K562 (cell line): Measurements from ENCODE around the gene IRX5. TPM values are rescaled to one million over a fixed set of nuclear protein-coding genes. Genes with fewer than 3 reads are reported as not detected.

Source experiments
- CEBPG ChIP-seq, 3 experiments: fragments of 200-800 bp in 1 of 3; sonication (Bioruptor generic) in 1 of 3; sonication (generic) in 1 of 3; formaldehyde crosslinking in 1 of 3; IDR thresholded peaks in 2 of 3; conservative IDR thresholded peaks in 1 of 3; 2 replicates each; pipeline versions ENCODE4 v1.6.1 to v1.8.0; 2016 to 2022; ENCODE audit warnings: missing compliant biosample characterization in 2 of 3, missing genetic modification characterization in 2 of 3, mild to moderate bottlenecking in 1 of 3, missing genetic modification reagents in 1 of 3
- FOXM1 ChIP-seq, 2 experiments: fragments of 450-650 bp in 1 of 2; sonication (generic) in 1 of 2; formaldehyde crosslinking in 1 of 2; IDR thresholded peaks; 2 replicates each; pipeline versions ENCODE4 v1.6.1 to v1.9.0; 2017 to 2022; ENCODE audit warnings: low read depth in 2 of 2, mild to moderate bottlenecking in 2 of 2, missing genetic modification reagents in 1 of 2, moderate library complexity in 1 of 2
- HEY1 ChIP-seq: fragments of 250-450 bp; sonication (Bioruptor Pico); IDR thresholded peaks from 2 replicates; pipeline ENCODE4 v1.5.0; 2020; ENCODE audit warnings: mild to moderate bottlenecking, moderate library complexity, borderline replicate concordance
- JUN ChIP-seq, 2 experiments: sonication (generic) in 1 of 2; formaldehyde crosslinking in 1 of 2; IDR thresholded peaks; 2 replicates each; pipeline versions ENCODE4 v1.6.1 to v1.8.0; 2012 to 2022; ENCODE audit warnings: borderline replicate concordance in 2 of 2, mild to moderate bottlenecking in 2 of 2, improper control_type of control experiment in 1 of 2, low read depth in 1 of 2, low read length in 1 of 2, missing genetic modification reagents in 1 of 2
- POLR2H ChIP-seq: IDR thresholded peaks from 2 replicates; pipeline ENCODE4 v1.6.1; 2016; ENCODE audit warnings: missing genetic modification characterization, low read depth, mild to moderate bottlenecking, control low read depth, missing compliant biosample characterization, moderate library complexity
- PPARD ChIP-seq: fragments of 250-450 bp; sonication (Bioruptor Pico); IDR thresholded peaks from 2 replicates; pipeline ENCODE4 v1.8.0; 2022; ENCODE audit warnings: inconsistent platforms, mild to moderate bottlenecking, moderate library complexity
- RBBP5 ChIP-seq: fragments of 200-600 bp; sonication (generic); IDR thresholded peaks from 2 replicates; pipeline ENCODE4 v1.6.1; 2012; ENCODE audit warnings: borderline replicate concordance, mild to moderate bottlenecking, low read length, control low read depth, inconsistent platforms; ENCODE audit not compliant: insufficient read depth, poor library complexity, severe bottlenecking
- ZNF124 ChIP-seq: sonication (generic); formaldehyde crosslinking; IDR thresholded peaks from 2 replicates; pipeline ENCODE4 v1.8.1; 2022; ENCODE audit warnings: missing genetic modification reagents
- ZNF282 ChIP-seq: sonication (generic); formaldehyde crosslinking; IDR thresholded peaks from 2 replicates; pipeline ENCODE4 v1.8.1; 2023; ENCODE audit warnings: missing genetic modification reagents
- ZNF764 ChIP-seq: fragments of 250-450 bp; sonication (Bioruptor Pico); IDR thresholded peaks from 2 replicates; pipeline ENCODE4 v1.4.0; 2020; ENCODE audit warnings: low read depth, mild to moderate bottlenecking, moderate library complexity
- polyA plus RNA-seq, 8 experiments: library from polyadenylated mRNA; depleted of rRNA in 4 of 8; stranded (reverse) in 5 of 8; unstranded in 3 of 8; fragments of >200 nt; fragmentation: Nextera tagmentation in 2 of 8; fragmentation: Illumina TruSeq in 1 of 8; extraction: Ambion mirVana in 2 of 8; extraction: Trizol in 1 of 8; gene quantifications; 2 replicates each; pipeline versions ENCODE4 v1.2.1 to v1.2.3, GENCODE V29; 2011 to 2014; ENCODE audit warnings: inconsistent platforms in 1 of 8, missing spikeins in 1 of 8
- total RNA-seq, 7 experiments: library from RNA; depleted of rRNA in 6 of 7; stranded (reverse); fragments of >200 nt in 6 of 7; fragmentation: Illumina TruSeq in 2 of 7; extraction: Trizol in 2 of 7; gene quantifications; 2 replicates each; pipeline versions ENCODE4 v1.2.1 to v1.2.3, GENCODE V29; 2011 to 2021; ENCODE audit warnings: low replicate concordance in 1 of 7
- TF ChIP-seq, protein P1 (sequence below), 2 experiments: fragments of 150-350 bp in 1 of 2; IDR thresholded peaks; 2 replicates each; pipeline ENCODE4 v1.6.1; 2012 to 2016; ENCODE audit warnings: low read depth in 2 of 2, low read length in 2 of 2, mild to moderate bottlenecking in 1 of 2, moderate library complexity in 1 of 2
- TF ChIP-seq, protein P2 (sequence below): fragments of 450-650 bp; formaldehyde crosslinking; IDR thresholded peaks from 2 replicates; pipeline ENCODE4 v1.4.0; 2020; ENCODE audit warnings: mild to moderate bottlenecking, moderate library complexity
- TF ChIP-seq, protein P3 (sequence below): fragments of 450-650 bp; formaldehyde crosslinking; IDR thresholded peaks from 2 replicates; pipeline ENCODE4 v1.4.0; 2020; ENCODE audit warnings: mild to moderate bottlenecking, moderate library complexity
- TF ChIP-seq, protein P4 (sequence below): fragments of 250-450 bp; sonication (Bioruptor Pico); IDR thresholded peaks from 2 replicates; pipeline ENCODE4 v1.4.0; 2020; ENCODE audit warnings: mild to moderate bottlenecking

IRX5 gene
- total and polyA plus RNA-seq, 9 of the 15 experiments (the other 6 are each of a cell fraction or from before 2014, with no cell fraction given), result 0.20 to 4.2 (median 0.94) TPM

DNA sequence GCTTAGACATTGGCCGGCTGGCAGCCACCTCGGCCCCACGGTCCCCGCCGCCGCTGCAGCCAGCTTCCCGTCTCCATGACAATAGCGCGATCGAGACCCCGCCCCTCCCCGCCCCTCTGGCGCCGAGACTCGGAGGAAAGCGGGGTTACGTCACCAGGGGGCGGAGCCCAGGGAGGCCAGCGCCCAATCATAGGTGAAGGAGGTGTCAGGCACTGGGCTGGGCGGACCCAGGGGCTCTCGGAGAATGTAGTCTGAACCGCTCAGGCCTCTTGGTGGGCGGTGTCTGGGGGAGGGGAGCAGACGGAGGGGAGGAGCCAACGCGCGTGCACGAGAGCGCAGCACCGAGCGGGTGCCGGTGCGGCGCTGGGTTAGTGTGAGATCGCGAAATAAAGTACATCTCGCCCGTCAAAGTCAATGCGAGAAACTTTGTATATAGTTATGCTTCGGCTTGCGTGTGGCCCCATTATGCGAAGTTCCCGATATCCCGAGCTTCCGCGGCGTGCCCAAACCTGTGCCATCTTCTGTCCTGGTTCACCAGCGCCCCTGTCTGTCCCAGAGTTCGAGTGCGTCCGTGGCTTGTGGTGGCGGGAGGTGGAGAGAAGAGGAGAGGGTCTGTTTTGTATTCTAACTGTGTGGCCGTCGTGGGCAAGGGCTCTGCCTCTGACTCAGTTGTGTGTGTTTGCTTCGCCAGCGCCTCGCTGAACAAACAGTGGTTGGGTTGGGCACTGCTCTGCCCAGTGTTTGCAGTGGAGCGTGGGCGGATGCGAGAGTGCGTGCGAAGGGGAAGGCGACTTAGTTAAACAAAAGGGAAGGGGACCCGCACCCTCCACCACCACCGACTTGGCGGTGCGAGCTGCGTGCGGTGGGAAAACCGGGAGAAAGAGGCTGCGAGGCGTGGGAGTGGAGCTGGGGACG lies 1.3 kb upstream of the IRX5 start (continued):
- TF ChIP-seq, protein P1, sequence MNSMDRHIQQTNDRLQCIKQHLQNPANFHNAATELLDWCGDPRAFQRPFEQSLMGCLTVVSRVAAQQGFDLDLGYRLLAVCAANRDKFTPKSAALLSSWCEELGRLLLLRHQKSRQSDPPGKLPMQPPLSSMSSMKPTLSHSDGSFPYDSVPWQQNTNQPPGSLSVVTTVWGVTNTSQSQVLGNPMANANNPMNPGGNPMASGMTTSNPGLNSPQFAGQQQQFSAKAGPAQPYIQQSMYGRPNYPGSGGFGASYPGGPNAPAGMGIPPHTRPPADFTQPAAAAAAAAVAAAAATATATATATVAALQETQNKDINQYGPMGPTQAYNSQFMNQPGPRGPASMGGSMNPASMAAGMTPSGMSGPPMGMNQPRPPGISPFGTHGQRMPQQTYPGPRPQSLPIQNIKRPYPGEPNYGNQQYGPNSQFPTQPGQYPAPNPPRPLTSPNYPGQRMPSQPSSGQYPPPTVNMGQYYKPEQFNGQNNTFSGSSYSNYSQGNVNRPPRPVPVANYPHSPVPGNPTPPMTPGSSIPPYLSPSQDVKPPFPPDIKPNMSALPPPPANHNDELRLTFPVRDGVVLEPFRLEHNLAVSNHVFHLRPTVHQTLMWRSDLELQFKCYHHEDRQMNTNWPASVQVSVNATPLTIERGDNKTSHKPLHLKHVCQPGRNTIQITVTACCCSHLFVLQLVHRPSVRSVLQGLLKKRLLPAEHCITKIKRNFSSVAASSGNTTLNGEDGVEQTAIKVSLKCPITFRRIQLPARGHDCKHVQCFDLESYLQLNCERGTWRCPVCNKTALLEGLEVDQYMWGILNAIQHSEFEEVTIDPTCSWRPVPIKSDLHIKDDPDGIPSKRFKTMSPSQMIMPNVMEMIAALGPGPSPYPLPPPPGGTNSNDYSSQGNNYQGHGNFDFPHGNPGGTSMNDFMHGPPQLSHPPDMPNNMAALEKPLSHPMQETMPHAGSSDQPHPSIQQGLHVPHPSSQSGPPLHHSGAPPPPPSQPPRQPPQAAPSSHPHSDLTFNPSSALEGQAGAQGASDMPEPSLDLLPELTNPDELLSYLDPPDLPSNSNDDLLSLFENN (IDR thresholded peaks at IDR 0.05; ENCODE audit: low read depth in 2 of 2, low read length in 2 of 2), result no peak
- TF ChIP-seq, protein P2, sequence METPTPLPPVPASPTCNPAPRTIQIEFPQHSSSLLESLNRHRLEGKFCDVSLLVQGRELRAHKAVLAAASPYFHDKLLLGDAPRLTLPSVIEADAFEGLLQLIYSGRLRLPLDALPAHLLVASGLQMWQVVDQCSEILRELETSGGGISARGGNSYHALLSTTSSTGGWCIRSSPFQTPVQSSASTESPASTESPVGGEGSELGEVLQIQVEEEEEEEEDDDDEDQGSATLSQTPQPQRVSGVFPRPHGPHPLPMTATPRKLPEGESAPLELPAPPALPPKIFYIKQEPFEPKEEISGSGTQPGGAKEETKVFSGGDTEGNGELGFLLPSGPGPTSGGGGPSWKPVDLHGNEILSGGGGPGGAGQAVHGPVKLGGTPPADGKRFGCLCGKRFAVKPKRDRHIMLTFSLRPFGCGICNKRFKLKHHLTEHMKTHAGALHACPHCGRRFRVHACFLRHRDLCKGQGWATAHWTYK (CRISPR knock-in tag), result no peak
- TF ChIP-seq, protein P3, sequence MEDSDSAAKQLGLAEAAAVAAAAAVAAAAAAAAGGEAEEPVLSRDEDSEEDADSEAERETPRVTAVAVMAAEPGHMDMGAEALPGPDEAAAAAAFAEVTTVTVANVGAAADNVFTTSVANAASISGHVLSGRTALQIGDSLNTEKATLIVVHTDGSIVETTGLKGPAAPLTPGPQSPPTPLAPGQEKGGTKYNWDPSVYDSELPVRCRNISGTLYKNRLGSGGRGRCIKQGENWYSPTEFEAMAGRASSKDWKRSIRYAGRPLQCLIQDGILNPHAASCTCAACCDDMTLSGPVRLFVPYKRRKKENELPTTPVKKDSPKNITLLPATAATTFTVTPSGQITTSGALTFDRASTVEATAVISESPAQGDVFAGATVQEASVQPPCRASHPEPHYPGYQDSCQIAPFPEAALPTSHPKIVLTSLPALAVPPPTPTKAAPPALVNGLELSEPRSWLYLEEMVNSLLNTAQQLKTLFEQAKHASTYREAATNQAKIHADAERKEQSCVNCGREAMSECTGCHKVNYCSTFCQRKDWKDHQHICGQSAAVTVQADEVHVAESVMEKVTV (CRISPR knock-in tag), result no peak
- no peak for TF ChIP-seq FOXM1 (IDR thresholded peaks at IDR 0.05; ENCODE audit: low read depth)
- TF ChIP-seq FOXM1 (CRISPR knock-in tag; IDR thresholded peaks at IDR 0.05; ENCODE audit: low read depth), result no peak
- no peak for TF ChIP-seq ZNF282 (CRISPR knock-in tag)
- TF ChIP-seq JUN (IDR thresholded peaks at IDR 0.05; ENCODE audit: borderline replicate concordance, low read depth, low read length), result peak; percentile 20; the same call in 1 of the 2 replicates
- no peak for TF ChIP-seq JUN (CRISPR knock-in tag; IDR thresholded peaks at IDR 0.05; ENCODE audit: borderline replicate concordance)
- no peak for TF ChIP-seq ZNF124 (CRISPR knock-in tag)
- TF ChIP-seq, protein P4, sequence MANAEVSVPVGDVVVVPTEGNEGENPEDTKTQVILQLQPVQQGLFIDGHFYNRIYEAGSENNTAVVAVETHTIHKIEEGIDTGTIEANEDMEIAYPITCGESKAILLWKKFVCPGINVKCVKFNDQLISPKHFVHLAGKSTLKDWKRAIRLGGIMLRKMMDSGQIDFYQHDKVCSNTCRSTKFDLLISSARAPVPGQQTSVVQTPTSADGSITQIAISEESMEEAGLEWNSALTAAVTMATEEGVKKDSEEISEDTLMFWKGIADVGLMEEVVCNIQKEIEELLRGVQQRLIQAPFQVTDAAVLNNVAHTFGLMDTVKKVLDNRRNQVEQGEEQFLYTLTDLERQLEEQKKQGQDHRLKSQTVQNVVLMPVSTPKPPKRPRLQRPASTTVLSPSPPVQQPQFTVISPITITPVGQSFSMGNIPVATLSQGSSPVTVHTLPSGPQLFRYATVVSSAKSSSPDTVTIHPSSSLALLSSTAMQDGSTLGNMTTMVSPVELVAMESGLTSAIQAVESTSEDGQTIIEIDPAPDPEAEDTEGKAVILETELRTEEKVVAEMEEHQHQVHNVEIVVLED, result peak; percentile 5; the same call in 1 of the 2 replicates
- no peak for TF ChIP-seq ZNF764 (CRISPR knock-in tag)
- peak; percentile 74 for TF ChIP-seq CEBPG (CRISPR knock-in tag; IDR thresholded peaks at IDR 0.05)
- peak; percentile 63 to 70; a peak in 3 of 4 replicates for TF ChIP-seq CEBPG (tag; conservative IDR thresholded peaks at IDR 0.05 in 1 of 2, IDR thresholded peaks at IDR 0.05 in 1 of 2)
- no peak for TF ChIP-seq HEY1 (CRISPR knock-in tag)
- no peak for TF ChIP-seq POLR2H
- TF ChIP-seq RBBP5, result no peak
- no peak for TF ChIP-seq PPARD (CRISPR knock-in tag)
